ENCODE measurements around the gene GPA33. TPM values are rescaled to one million over a fixed set of nuclear protein-coding genes. Genes with fewer than 3 reads are reported as not detected.

The GPA33 gene
- polyA plus RNA-seq, 1 of the 3 experiments (the other 2 are of a cell fraction): not detected

- Histone ChIP-seq H3K79me2 (ENCODE audit: insufficient read depth) (no peaks in the 10 kb centered on the region), H3K27ac (ENCODE audit: low read depth in 2 of 2, low read length in 1 of 2) (no peak overlapping the region), H3K9ac (no peak overlapping the region), H3K9me3 (no peaks in the 10 kb centered on the region), H3K9me2 (no peaks in the 10 kb centered on the region), H3K4me2 (no peak overlapping the region), H2AFZ (ENCODE audit: low read depth) (no peak overlapping the region), H3F3A (replicated peaks; ENCODE audit: insufficient read depth) (no peaks in the 10 kb centered on the region), H3K4me3 (ENCODE audit: low read depth in 2 of 2, low read length in 1 of 2) (no peak overlapping the region), H3K4me1 (ENCODE audit: control insufficient read depth in 1 of 2, insufficient read depth in 2 of 2, low read depth in 1 of 2, low read length in 1 of 2) (peaks cover 0 to 5% of the 10 kb centered on the region in 2 experiments; a peak in 1 of 4 replicates), H3K27me3 (ENCODE audit: insufficient read depth) (peaks cover under 1% of the 10 kb centered on the region; the same call in 1 of the 2 replicates), H4K20me1 (ENCODE audit: insufficient read depth) (no peaks in the 10 kb centered on the region), H3K36me3 (replicated peaks in 1 of 2; ENCODE audit: control insufficient read depth in 1 of 2, insufficient read depth in 2 of 2, low read length in 1 of 2) (no peaks in the 10 kb centered on the region)
- ChIA-PET POLR2A (no interaction called here), CTCF (interaction anchor here (0.6 to 19.2 kb wide), 13 partner anchors 13 to 1133 kb away, joined by 3 to 769 read pairs (median 4); no protein-coding TSS in a partner anchor)
- TF ChIP-seq CHD2 (IDR thresholded peaks at IDR 0.05; ENCODE audit: low read length, partially characterized antibody) (no peak), PBX3 (IDR thresholded peaks at IDR 0.05) (no peak), SMC3 (IDR thresholded peaks at IDR 0.05; ENCODE audit: low read depth, low read length) (peak; percentile 44; the same call in 1 of the 2 replicates), CTCF (IDR thresholded peaks at IDR 0.05) (peak; percentile 33), YY1 (IDR thresholded peaks at IDR 0.05; ENCODE audit: low read depth) (no peak), RAD21 (IDR thresholded peaks at IDR 0.05; ENCODE audit: low read length) (peak; percentile 58), ZBTB33 (IDR thresholded peaks at IDR 0.05; ENCODE audit: borderline replicate concordance, low read depth) (no peak)
- DNase-seq: peak; percentile 50
- WGBS (ENCODE audit: low lambda C conversion rate): 35% methylated on average over 6 of the region's 6 CpGs
Observed at GRCh38 chr1:167057241-167057688, 32.9 kb downstream of the GPA33 start.

- CTCF ChIA-PET: interaction anchor here (0.6 to 19.2 kb wide), 11 partner anchors 8 to 477 kb away, joined by 3 to 769 read pairs (median 4); no protein-coding TSS in a partner anchor
- H3K4me1 ChIP-seq (ENCODE audit: control insufficient read depth in 1 of 2, insufficient read depth in 2 of 2, low read depth in 1 of 2, low read length in 1 of 2): peaks cover 0 to 5% of the 10 kb centered on the region in 2 experiments; a peak in 1 of 4 replicates
- no peak overlapping the region for H3K9ac ChIP-seq
- peaks cover 4% of the 10 kb centered on the region; the same call in 1 of the 2 replicates for H3K27me3 ChIP-seq (ENCODE audit: insufficient read depth)
- no peak overlapping the region for H3K4me2 ChIP-seq
- POLR2A ChIA-PET: no interaction called here
- DNase-seq: no peak
- H3K9me3 ChIP-seq: no peaks in the 10 kb centered on the region
- H2AFZ ChIP-seq (ENCODE audit: low read depth): no peak overlapping the region
- no peaks in the 10 kb centered on the region for H3F3A ChIP-seq (replicated peaks; ENCODE audit: insufficient read depth)
- H3K79me2 ChIP-seq (ENCODE audit: insufficient read depth): no peaks in the 10 kb centered on the region
- no peak overlapping the region for H3K27ac ChIP-seq (ENCODE audit: low read depth in 2 of 2, low read length in 1 of 2)
- TF ChIP-seq MXI1 (IDR thresholded peaks at IDR 0.05; ENCODE audit: low read depth, low read length): no peak
- TF ChIP-seq CHD2 (IDR thresholded peaks at IDR 0.05; ENCODE audit: low read length, partially characterized antibody): no peak
- no peak for TF ChIP-seq MAX (IDR thresholded peaks at IDR 0.05; ENCODE audit: low read depth)
- no peak for TF ChIP-seq FOXM1 (IDR thresholded peaks at IDR 0.05; ENCODE audit: low read depth)
- no peak for TF ChIP-seq USF2 (IDR thresholded peaks at IDR 0.05; ENCODE audit: borderline replicate concordance, low read depth, low read length)
- TF ChIP-seq RFX5 (IDR thresholded peaks at IDR 0.05; ENCODE audit: low read length): no peak
- TF ChIP-seq TCF12 (IDR thresholded peaks at IDR 0.05): no peak
- TF ChIP-seq ELF1 (IDR thresholded peaks at IDR 0.05): no peak
- WGBS (ENCODE audit: low lambda C conversion rate): 38% methylated on average over 10 of the region's 10 CpGs
- no peaks in the 10 kb centered on the region for H4K20me1 ChIP-seq (ENCODE audit: insufficient read depth)
- no peak overlapping the region for H3K4me3 ChIP-seq (ENCODE audit: low read depth in 2 of 2, low read length in 1 of 2)
- H3K9me2 ChIP-seq: no peaks in the 10 kb centered on the region
- H3K36me3 ChIP-seq (replicated peaks in 1 of 2; ENCODE audit: control insufficient read depth in 1 of 2, insufficient read depth in 2 of 2, low read length in 1 of 2): no peaks in the 10 kb centered on the region
Observed at GRCh38 chr1:167056529-167057231, 33.5 kb downstream of the GPA33 start.

Measured in SK-N-SH (cell line).